Endodermal cell (in vitro differentiated cells): ENCODE measurements around the gene LACC1. TPM values are rescaled to one million over a fixed set of nuclear protein-coding genes. Genes with fewer than 3 reads are reported as not detected.

Experiments used
- DNase-seq: peaks from one replicate; pipeline ENCODE4 v3.0.0-alpha.2; 2017
- H3K27ac ChIP-seq: 2 replicates; pipeline ENCODE4 v1.5.1; 2013; ENCODE audit warnings: mild to moderate bottlenecking, low read depth, low read length, moderate library complexity
- H3K27me3 ChIP-seq: 2 replicates; pipeline ENCODE4 v1.6.1; 2013; ENCODE audit warnings: mild to moderate bottlenecking, low read length, moderate library complexity; ENCODE audit not compliant: insufficient read depth, control insufficient read depth, poor library complexity, severe bottlenecking
- H3K36me3 ChIP-seq: 2 replicates; pipeline ENCODE4 v1.7.0; 2013; ENCODE audit warnings: mild to moderate bottlenecking, low read length, moderate library complexity; ENCODE audit not compliant: control insufficient read depth, insufficient read depth
- H3K4me1 ChIP-seq: one replicate; pipeline ENCODE4 v1.7.0; 2013; ENCODE audit warnings: low read length; ENCODE audit not compliant: control insufficient read depth, insufficient read depth
- H3K4me3 ChIP-seq: 2 replicates; pipeline ENCODE4 v1.5.1; 2013; ENCODE audit warnings: mild to moderate bottlenecking, low read length, moderate library complexity
- H3K9ac ChIP-seq: 2 replicates; pipeline ENCODE4 v1.6.1; 2013; ENCODE audit warnings: mild to moderate bottlenecking, low read length, moderate library complexity; ENCODE audit not compliant: poor library complexity, severe bottlenecking; ENCODE audit errors: extremely low read depth
- H3K9me3 ChIP-seq: 2 replicates; pipeline ENCODE4 v1.6.1; 2013; ENCODE audit warnings: mild to moderate bottlenecking, low read length, moderate library complexity; ENCODE audit not compliant: control insufficient read depth
- H3K27ac Mint-ChIP-seq: 2 replicates; pipeline ENCODE4 v1.8.0; 2020; ENCODE audit warnings: mixed read lengths
- H3K27me3 Mint-ChIP-seq: 2 replicates; pipeline ENCODE4 v1.8.0; 2021; ENCODE audit warnings: mild to moderate bottlenecking, mixed read lengths; ENCODE audit not compliant: insufficient read depth
- H3K36me3 Mint-ChIP-seq: 2 replicates; pipeline ENCODE4 v1.8.0; 2020; ENCODE audit warnings: low read depth, mixed read lengths
- H3K4me1 Mint-ChIP-seq: 2 replicates; pipeline ENCODE4 v1.8.0; 2020; ENCODE audit warnings: mixed read lengths
- H3K4me3 Mint-ChIP-seq: 2 replicates; pipeline ENCODE4 v1.8.0; 2020; ENCODE audit warnings: mild to moderate bottlenecking, moderate library complexity, mixed read lengths
- H3K9me3 Mint-ChIP-seq: 2 replicates; pipeline ENCODE4 v1.8.0; 2020; ENCODE audit warnings: mild to moderate bottlenecking, mixed read lengths
- WGBS, 2 experiments: methylation state at CpG; one replicate each; pipeline versions ENCODE4 v1.1.5 to v1.1.7; 2013; ENCODE audit warnings: missing lambda C conversion rate in 2 of 2, mixed read lengths in 1 of 2; ENCODE audit not compliant: insufficient coverage in 1 of 2, insufficient read length in 1 of 2; 5-methylcytosine and 5-hydroxymethylcytosine counted together
- long read RNA-seq, 4 experiments: library from polyadenylated mRNA in 2 of 4; library from RNA in 1 of 4; library from capped mRNA in 1 of 4; stranded (forward) in 3 of 4; unstranded in 1 of 4; transcript quantifications; one replicate each; pipeline ENCODE4 v2.0.0, GENCODE V29; 2020 to 2021; ENCODE audit warnings: inconsistent platforms in 1 of 4
- polyA plus RNA-seq, 2 experiments: library from polyadenylated mRNA; stranded (reverse); fragments of 50-300 nt; gene quantifications; one replicate each; pipeline ENCODE4 v1.2.3, GENCODE V29; 2013
- total RNA-seq, 2 donors: library from RNA; stranded (reverse); fragmentation: NEBNext Ultra II Directional in 1 of 2; extraction: Animal tissue kit (Norgen Biotek cat#: 25700) in 1 of 2; gene quantifications; 2 replicates in 1 of 2; 3 replicates in 1 of 2; pipeline ENCODE4 v1.2.1, GENCODE V29; 2021
- TF ChIP-seq, protein P1 (sequence below): fragments of 200-600 bp; sonication (generic); conservative IDR thresholded peaks from 2 replicates; pipeline ENCODE4 v1.5.0; 2021; ENCODE audit warnings: antibody characterized with exemption, mild to moderate bottlenecking

Gene LACC1
- 1 to 10 TPM; 1.3 to 2.0 TPM for total RNA-seq
- 0.89 TPM for polyA plus RNA-seq (2013, experiment 1 of 2)
- polyA plus RNA-seq (2013, experiment 2 of 2), result 0.79 TPM
- long read RNA-seq, experiment 1, result 0 reads
- long read RNA-seq, experiment 2, full-length matches to known transcripts, result 1 of 1 reads
- long read RNA-seq, experiment 2, partial matches to known transcripts, result 0 of 1 reads
- long read RNA-seq, experiment 2, other reads (novel, unspliced or antisense), result 0 of 1 reads
- long read RNA-seq, experiment 3, full-length matches to known transcripts, result 3 of 8 reads
- long read RNA-seq, experiment 3, partial matches to known transcripts, result 0 of 8 reads
- long read RNA-seq, experiment 3, other reads (novel, unspliced or antisense), result 5 of 8 reads
- long read RNA-seq, experiment 4, partial matches to known transcripts, result 0 of 1 reads
- long read RNA-seq, experiment 4, other reads (novel, unspliced or antisense), result 1 of 1 reads

DNA sequence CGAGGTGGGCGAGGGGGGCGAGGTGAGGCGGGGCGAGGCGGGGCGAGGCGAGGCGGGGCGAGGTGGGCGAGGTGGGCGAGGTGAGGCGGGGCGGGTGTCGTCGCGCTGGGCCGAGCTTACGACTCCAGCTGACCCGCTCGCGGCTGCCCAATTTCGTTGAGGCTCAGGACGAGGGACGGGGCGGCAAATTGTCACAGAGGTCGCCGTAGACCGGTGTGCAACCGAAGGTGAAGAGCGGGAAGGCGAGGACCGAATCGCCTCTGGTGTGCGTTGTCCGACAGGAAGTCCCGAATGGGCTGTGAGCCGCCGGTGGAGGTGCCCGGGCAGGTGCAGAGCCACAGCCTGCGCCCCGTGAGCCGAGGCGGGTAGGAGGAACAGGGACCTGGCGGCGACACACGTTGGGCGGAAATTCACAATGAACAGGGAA is at the start of gene LACC1:
Gene LACC1, plus strand, starts transcription at position 150 of the 427 bp plus-strand sequence. CDS start 1,082 bp downstream, outside the sequence.
- Mint-ChIP-seq H3K4me1 (peaks cover 23% of the 10 kb centered on the region), H3K27ac (peak within 1 kb of the TSS; percentile 93), H3K27me3 (peaks cover 18% of the 10 kb centered on the region), H3K9me3 (peaks cover 3% of the 10 kb centered on the region), H3K4me3 (peak within 1 kb of the TSS; percentile 85), H3K36me3 (no peaks in the 10 kb centered on the region)
- peak; percentile 92 for DNase-seq
- Histone ChIP-seq H3K9me3 (peaks cover 9% of the 10 kb centered on the region), H3K36me3 (no peaks in the 10 kb centered on the region), H3K27me3 (peaks cover 15% of the 10 kb centered on the region), H3K27ac (no peak within 1 kb of the TSS), H3K4me1 (no peaks in the 10 kb centered on the region), H3K4me3 (peak within 1 kb of the TSS; percentile 84), H3K9ac (peak within 1 kb of the TSS; percentile 60)
- 0 to 1% methylated on average over 4 to 47 of the region's 48 CpGs for WGBS, 2 experiments
- TF ChIP-seq, protein P1, sequence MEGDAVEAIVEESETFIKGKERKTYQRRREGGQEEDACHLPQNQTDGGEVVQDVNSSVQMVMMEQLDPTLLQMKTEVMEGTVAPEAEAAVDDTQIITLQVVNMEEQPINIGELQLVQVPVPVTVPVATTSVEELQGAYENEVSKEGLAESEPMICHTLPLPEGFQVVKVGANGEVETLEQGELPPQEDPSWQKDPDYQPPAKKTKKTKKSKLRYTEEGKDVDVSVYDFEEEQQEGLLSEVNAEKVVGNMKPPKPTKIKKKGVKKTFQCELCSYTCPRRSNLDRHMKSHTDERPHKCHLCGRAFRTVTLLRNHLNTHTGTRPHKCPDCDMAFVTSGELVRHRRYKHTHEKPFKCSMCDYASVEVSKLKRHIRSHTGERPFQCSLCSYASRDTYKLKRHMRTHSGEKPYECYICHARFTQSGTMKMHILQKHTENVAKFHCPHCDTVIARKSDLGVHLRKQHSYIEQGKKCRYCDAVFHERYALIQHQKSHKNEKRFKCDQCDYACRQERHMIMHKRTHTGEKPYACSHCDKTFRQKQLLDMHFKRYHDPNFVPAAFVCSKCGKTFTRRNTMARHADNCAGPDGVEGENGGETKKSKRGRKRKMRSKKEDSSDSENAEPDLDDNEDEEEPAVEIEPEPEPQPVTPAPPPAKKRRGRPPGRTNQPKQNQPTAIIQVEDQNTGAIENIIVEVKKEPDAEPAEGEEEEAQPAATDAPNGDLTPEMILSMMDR, result no peak

DNA sequence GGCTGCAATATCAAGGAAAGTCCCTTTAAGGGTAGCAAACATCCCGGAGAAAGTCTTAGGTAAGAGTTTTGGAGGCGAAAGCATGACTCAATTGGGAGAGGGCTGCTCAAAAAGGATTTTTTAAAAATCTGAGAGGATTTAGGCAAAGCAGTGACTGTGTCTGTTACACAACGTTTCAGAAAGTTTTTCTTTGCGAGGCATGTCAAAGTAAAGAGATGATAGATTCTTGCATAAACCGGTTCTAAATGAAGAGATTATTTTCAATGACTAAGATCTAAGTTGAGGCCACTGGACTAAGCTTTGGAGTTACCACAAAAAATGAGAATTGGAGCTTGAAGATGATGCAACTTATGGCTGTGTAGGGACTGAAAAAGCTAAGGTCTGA is 49.2 kb upstream of the LACC1 start:
- Mint-ChIP-seq H3K27me3 (no peaks in the 10 kb centered on the region), H3K27ac (no peak overlapping the region), H3K36me3 (no peaks in the 10 kb centered on the region), H3K4me1 (no peaks in the 10 kb centered on the region), H3K4me3 (no peak overlapping the region), H3K9me3 (no peaks in the 10 kb centered on the region)
- DNase-seq, result no peak
- H3K27me3 ChIP-seq, result no peaks in the 10 kb centered on the region
- no peak overlapping the region for H3K27ac ChIP-seq
- WGBS, 2 experiments, result 89 to 96% methylated on average over 5 of the region's 5 CpGs
- H3K9ac ChIP-seq, result no peak overlapping the region
- no peak overlapping the region for H3K4me3 ChIP-seq
- H3K9me3 ChIP-seq, result no peaks in the 10 kb centered on the region
- TF ChIP-seq, protein P1, result no peak
- H3K36me3 ChIP-seq, result no peaks in the 10 kb centered on the region
- no peaks in the 10 kb centered on the region for H3K4me1 ChIP-seq

DNA sequence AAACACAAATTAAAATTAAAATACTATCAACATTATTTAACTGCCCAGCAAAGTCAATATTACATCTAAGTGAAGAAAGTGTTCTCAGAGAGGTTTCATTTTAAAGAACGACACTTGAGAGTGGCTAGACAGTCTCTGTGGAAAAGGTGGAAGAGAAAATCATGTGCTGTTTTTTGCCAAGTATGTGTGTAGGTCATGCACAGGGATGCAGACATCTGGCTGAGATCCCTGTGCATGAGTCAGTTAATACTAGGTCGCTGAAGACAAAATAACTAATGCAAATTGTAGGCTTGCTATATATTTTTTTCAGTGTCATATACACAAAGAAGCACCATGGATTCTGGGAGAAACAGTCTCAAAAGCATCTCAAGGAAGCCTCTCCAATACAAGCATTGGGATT is 48.6 kb upstream of the LACC1 start:
- no peaks in the 10 kb centered on the region for H3K36me3 Mint-ChIP-seq
- no peak for DNase-seq
- H3K9me3 ChIP-seq, result no peaks in the 10 kb centered on the region
- TF ChIP-seq, protein P1, result no peak
- H3K27me3 ChIP-seq, result no peaks in the 10 kb centered on the region
- no peaks in the 10 kb centered on the region for H3K27me3 Mint-ChIP-seq
- H3K9ac ChIP-seq, result no peak overlapping the region
- no peak overlapping the region for H3K27ac ChIP-seq
- no peak overlapping the region for H3K27ac Mint-ChIP-seq
- H3K4me3 ChIP-seq, result no peak overlapping the region
- no peak overlapping the region for H3K4me3 Mint-ChIP-seq
- H3K36me3 ChIP-seq, result no peaks in the 10 kb centered on the region
- H3K4me1 Mint-ChIP-seq, result no peaks in the 10 kb centered on the region
- no peaks in the 10 kb centered on the region for H3K4me1 ChIP-seq
- no peaks in the 10 kb centered on the region for H3K9me3 Mint-ChIP-seq
- 88 to 100% methylated on average over 1 to 2 of the region's 2 CpGs for WGBS, 2 experiments
